GM12801 (cell line): Measurements from ENCODE around the gene OAT.

ENCODE experiments used
- TF ChIP-seq, protein P1 (sequence below): IDR thresholded peaks from one replicate; pipeline ENCODE4 v1.5.1; 2011; ENCODE audit warnings: control low read depth; ENCODE audit not compliant: insufficient read length; ENCODE audit errors: extremely low read depth

Gene OAT

DNA sequence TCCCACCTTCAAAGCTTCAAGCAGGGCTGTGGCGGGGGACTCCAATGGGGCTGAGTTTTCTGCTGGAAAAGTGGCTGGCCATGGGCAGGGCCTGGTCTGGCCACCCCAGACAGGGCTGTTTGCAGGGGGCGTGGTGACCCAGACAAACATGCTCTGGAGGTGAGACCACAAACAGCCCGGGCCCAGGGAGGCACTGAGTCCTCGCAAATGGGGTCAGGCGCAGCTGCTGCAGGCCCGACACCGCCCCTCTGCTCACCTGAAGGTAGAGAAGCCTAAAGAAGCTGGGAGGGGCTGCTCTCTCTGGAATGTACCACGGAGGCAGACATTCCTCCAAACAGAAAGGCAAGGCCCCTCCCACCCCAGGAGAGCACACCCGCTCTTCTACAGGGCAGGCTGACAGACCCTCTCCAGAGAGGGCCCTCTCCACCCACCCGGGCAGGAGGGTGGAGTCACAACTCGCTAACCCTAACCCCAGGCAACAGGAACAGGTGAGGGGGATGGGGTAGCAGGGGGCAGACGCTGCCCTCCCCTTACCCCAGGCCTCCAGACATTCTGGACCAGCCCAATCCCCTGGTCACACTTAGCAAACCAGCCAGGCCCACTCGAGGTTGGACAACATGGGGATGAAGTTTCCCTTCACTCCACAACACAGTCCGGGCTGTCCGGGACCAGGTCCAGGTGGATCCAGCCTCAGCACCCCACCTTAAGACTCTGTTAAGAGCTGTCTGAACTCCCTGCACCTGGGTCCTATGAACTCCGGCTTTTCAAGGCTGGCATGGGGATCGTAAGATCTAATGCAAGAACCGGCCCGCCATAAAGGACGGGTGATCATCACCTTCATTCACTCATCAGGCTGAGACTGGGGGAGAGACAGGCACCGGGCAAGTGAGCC is 32.3 kb downstream of the OAT start:
- TF ChIP-seq, protein P1, sequence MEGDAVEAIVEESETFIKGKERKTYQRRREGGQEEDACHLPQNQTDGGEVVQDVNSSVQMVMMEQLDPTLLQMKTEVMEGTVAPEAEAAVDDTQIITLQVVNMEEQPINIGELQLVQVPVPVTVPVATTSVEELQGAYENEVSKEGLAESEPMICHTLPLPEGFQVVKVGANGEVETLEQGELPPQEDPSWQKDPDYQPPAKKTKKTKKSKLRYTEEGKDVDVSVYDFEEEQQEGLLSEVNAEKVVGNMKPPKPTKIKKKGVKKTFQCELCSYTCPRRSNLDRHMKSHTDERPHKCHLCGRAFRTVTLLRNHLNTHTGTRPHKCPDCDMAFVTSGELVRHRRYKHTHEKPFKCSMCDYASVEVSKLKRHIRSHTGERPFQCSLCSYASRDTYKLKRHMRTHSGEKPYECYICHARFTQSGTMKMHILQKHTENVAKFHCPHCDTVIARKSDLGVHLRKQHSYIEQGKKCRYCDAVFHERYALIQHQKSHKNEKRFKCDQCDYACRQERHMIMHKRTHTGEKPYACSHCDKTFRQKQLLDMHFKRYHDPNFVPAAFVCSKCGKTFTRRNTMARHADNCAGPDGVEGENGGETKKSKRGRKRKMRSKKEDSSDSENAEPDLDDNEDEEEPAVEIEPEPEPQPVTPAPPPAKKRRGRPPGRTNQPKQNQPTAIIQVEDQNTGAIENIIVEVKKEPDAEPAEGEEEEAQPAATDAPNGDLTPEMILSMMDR, result no peak

DNA sequence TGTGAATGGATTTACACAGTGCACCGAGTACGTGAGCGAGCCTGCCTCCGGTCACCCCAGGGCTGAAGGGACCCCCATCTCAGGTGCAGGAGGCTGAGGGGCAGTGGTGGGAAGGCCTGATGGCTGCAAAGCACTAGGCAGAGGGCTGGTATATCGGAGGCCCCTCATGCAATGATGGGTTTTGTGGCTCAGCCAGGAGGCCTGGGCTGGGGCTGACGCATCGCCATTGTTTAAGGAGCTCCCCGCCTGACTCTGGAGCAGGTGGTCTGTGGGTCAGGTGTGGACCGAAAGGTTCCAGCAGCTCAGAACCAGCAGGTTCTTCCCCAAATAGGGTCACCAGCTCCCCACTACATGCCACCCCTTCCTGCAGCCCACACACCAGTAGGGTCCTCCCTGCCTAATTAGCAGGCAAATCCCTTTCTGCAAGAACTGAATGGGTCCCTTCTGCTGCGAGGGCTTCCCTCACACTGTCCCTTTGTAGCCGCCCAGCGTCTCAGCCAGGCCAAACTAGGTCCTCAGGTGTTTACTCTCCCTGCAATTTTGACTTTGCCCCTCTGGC is 33.0 kb downstream of the OAT start:
- TF ChIP-seq, protein P1, result no peak

DNA sequence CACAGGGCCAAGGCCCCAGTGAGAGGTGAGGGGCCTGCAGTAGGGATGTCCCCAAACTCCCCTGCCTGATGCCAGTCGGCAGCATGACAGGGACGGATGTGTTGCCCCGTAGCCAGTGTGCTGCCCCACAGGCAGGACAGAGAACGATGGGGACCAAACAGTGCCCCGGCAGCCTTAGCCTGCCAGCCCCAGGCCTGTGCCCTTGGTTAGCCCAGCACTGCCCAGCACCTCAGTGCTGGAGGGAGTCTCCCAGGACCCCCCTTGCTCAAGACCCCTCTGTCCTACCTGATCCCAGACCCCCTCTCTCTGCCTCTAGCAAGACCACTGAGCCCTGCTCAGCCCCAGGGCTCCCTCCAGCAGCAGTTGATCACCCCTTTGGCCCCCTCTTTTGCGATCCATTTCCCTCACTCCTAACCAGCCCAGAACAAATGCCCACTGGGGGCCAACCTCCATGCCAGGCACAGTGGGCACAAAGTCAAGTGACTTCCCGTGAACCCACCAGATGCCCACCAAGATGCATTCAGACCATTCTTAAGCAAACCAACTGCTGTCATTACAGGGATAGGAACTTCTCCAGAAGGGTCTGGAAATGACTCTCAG is 34.0 kb downstream of the OAT start:
- TF ChIP-seq, protein P1, result no peak

DNA sequence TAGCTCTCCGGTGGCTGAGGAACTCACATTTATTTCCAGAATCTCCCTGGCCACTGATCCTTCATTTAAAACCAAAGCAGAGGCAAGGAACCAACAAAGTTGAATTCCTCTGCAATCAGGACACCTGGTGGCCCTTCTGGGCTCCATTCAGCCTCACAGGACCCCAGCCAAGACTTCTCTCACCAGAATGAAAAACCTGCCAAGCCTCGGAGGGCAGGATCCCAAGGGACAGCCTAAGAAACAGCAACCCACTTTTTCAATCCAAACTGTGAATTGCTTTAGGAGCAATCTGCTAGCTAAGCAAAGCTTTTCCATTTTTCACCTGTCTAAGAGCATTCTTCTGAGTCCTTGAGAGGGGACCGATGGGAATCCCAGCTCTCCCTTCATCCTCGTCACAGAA is 34.6 kb downstream of the OAT start:
- TF ChIP-seq, protein P1, result no peak

DNA sequence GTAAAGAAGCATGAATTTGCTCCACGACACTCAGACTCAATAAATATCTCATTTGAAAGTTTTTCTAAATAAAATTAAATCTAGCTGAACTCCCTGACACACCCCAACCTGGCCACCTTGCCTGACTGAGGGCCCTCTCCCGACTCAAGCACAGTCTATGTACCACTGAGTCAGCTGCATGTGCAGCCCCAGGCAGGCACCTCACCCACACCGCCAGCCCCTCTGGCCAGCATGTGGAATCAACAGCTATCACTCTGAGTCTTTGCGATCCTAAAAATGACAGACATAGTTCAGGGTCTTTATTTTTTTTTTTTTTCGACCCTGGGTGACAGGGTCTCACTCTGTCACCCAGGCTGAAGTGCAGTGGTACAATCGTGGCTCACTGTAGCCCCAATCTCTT is 35.2 kb downstream of the OAT start:
- TF ChIP-seq, protein P1, result no peak

DNA sequence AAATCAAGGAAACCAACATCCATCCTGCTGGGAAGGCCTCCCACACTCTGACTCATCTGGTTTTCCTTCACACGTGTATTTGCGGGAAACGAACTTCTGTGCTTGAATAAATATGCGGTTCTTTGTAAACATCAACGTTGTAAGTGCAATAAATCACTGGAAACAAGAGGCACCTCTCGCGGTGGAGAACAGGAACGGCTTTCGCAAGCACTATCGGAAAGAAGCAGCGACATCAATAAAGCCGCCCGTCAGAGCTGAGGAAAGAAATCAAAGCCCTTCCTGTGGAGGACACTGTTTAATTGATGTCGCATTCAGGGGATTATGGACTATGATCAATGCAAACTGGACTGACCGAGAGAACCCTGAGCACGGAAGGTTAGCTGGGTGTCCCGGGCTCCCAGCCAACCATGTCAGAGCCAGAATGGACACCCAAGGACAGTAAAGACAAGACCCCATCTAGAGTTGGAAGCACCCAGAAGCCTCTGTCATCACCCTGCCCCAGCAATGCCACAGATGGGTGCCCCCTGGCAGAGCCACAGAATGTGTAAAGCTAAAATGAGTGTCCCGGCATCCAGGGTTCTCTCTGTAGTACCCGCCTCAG is 37.6 kb downstream of the OAT start:
- TF ChIP-seq, protein P1, result no peak

DNA sequence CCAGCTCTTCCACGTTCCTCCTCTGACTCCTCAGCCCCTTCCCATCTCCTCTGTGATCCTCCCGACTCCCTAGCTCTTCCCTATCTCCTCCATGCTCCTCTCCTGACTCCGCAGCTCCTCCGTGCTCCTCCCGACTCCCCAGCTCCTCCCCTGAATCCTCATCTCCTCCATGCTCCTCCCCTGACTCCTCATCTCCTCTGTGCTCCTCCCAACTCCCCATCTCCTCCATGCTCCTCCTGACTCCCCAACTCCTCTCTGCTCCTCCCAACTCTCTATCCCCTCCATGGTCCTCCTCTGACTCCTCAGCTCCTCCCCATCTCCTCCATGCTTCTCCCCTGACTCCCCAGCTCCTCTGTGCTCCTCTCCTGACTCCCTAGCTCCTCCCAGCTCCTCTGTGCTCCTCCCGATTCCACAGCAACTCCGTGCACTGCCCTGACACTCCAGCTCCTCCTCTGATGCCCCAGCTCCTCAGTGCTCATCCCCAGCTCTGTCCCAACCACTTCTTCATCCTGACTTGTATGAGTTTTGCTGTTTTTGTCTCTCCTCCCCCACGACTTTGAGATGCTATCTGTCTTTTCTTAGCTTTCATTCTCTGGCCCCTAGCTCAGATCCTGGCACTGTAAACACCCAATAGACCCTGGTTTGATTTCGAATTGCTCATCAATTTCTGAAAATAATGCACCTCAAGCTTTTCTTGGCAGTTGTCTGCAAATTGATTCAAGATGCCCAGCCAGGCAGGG is 38.3 kb downstream of the OAT start:
- TF ChIP-seq, protein P1, result no peak
